ENCODE measurements around the gene RASA1. TPM values are rescaled to one million over a fixed set of nuclear protein-coding genes. Genes with fewer than 3 reads are reported as not detected.

Gene RASA1
- total RNA-seq, 1 experiment from 2014 or later: 29.6 TPM

- WGBS (ENCODE audit: extremely low coverage, insufficient read length, low lambda C conversion rate): no CpG with 5 or more reads among the region's 1 CpG
- no peak overlapping the region for H3T11ph ChIP-seq (ENCODE audit: low read length)
Measured at GRCh38 chr5:87276655-87277054, 9.0 kb downstream of the RASA1 start.

More at GRCh38 chr5:87276655-87277054, 9.0 kb downstream of the RASA1 start:
- Histone ChIP-seq H3K9me3 (ENCODE audit: control insufficient read depth, low read depth, low read length) (no peaks in the 10 kb centered on the region), H2AFZ (ENCODE audit: low read length) (no peak overlapping the region), H3K23ac (ENCODE audit: insufficient read length, low read depth, low read length) (no peak overlapping the region), H3K4me1 (ENCODE audit: insufficient read depth, low read length) (no peaks in the 10 kb centered on the region), H2BK120ac (ENCODE audit: low read depth, low read length, poor library complexity, severe bottlenecking) (no peak overlapping the region), H3K23me2 (ENCODE audit: insufficient read length, low read depth, low read length, poor library complexity, severe bottlenecking) (no peaks in the 10 kb centered on the region), H3K9ac (ENCODE audit: extremely low read depth, insufficient read length, low read length) (no peak overlapping the region), H2BK12ac (ENCODE audit: insufficient read length, low read depth, low read length) (no peak overlapping the region), H2BK5ac (ENCODE audit: insufficient read length, low read length) (no peak overlapping the region), H3K4me2 (ENCODE audit: insufficient read depth, insufficient read length, low read length) (no peak overlapping the region), H3K56ac (ENCODE audit: insufficient read length, low read depth, low read length) (no peak overlapping the region), H2BK15ac (ENCODE audit: low read depth, low read length) (no peak overlapping the region), H4K20me1 (ENCODE audit: control insufficient read depth, insufficient read depth, insufficient read length) (no peaks in the 10 kb centered on the region), H2BK20ac (ENCODE audit: low read depth, low read length, poor library complexity, severe bottlenecking) (no peak overlapping the region), H4K8ac (replicated peaks; ENCODE audit: insufficient read length, low read depth, low read length) (no peak overlapping the region), H3K27me3 (ENCODE audit: insufficient read depth, low read length) (no peaks in the 10 kb centered on the region), H3K14ac (ENCODE audit: insufficient read depth, low read length) (no peak overlapping the region), H3K27ac (ENCODE audit: insufficient read length, low read depth, low read length) (no peak overlapping the region), H3K79me1 (ENCODE audit: insufficient read depth, low read depth, low read length, poor library complexity, severe bottlenecking) (peaks cover 5% of the 10 kb centered on the region), H4K5ac (ENCODE audit: insufficient read length, low read depth, low read length) (no peak overlapping the region), H3K18ac (ENCODE audit: insufficient read length, low read depth, low read length) (no peak overlapping the region), H3K79me2 (ENCODE audit: insufficient read depth, low read length) (peaks cover 15% of the 10 kb centered on the region; the same call in 1 of the 2 replicates), H4K91ac (ENCODE audit: insufficient read length, low read depth, low read length) (no peak overlapping the region), H2AK5ac (ENCODE audit: insufficient read length, low read length) (no peak overlapping the region), H3K4ac (ENCODE audit: low read depth, low read length) (no peak overlapping the region)
- H3K36me3 Mint-ChIP-seq (ENCODE audit: insufficient read depth in 1 of 3, low read depth in 3 of 3): peaks cover 15 to 28% (median 22%) of the 10 kb centered on the region in 3 experiments
- no peak for DNase-seq
- H3K9me3 Mint-ChIP-seq: no peaks in the 10 kb centered on the region
- no peak overlapping the region for H3K4me3 Mint-ChIP-seq
- H3K27me3 Mint-ChIP-seq (ENCODE audit: low read depth): no peaks in the 10 kb centered on the region
- H3K27ac Mint-ChIP-seq: peak overlapping the region in 2 of 3 experiments; percentile 11 to 25; a peak in 3 of 7 replicates
- H3K4me1 Mint-ChIP-seq: peaks cover 0 to 5% of the 10 kb centered on the region in 2 experiments; a peak in 1 of 4 replicates
- no peak for TF ChIP-seq CTCF (conservative IDR thresholded peaks at IDR 0.05)

All from H9 (cell line).